Mesenchymal stem cell (in vitro differentiated cells and primary cell): Measurements from ENCODE around the gene CACFD1.

Experiments used
- DNase-seq: peaks from one replicate; pipeline ENCODE4 v3.0.0-alpha.2; 2013
- H2AFZ ChIP-seq: one replicate; pipeline ENCODE4 v1.6.1; 2013; ENCODE audit warnings: low read depth, mild to moderate bottlenecking, control low read depth, inconsistent platforms, low read length, moderate library complexity
- H2AK5ac ChIP-seq: 2 replicates; pipeline ENCODE4 v1.6.1; 2013; ENCODE audit warnings: low read length, moderate library complexity, mild to moderate bottlenecking, inconsistent platforms; ENCODE audit not compliant: severe bottlenecking
- H2BK120ac ChIP-seq: one replicate; pipeline ENCODE4 v1.6.1; 2013; ENCODE audit warnings: low read depth, mild to moderate bottlenecking, inconsistent platforms, low read length, moderate library complexity
- H2BK12ac ChIP-seq, 2 experiments: one replicate each; pipeline ENCODE4 v1.6.1; 2013; ENCODE audit warnings: inconsistent platforms in 2 of 2, low read length in 2 of 2, mild to moderate bottlenecking in 2 of 2, moderate library complexity in 2 of 2, control low read depth in 1 of 2
- H2BK15ac ChIP-seq: one replicate; pipeline ENCODE4 v1.6.1; 2013; ENCODE audit warnings: mild to moderate bottlenecking, low read depth, inconsistent platforms; ENCODE audit not compliant: poor library complexity, severe bottlenecking
- H2BK5ac ChIP-seq: 2 replicates; pipeline ENCODE4 v1.6.1; 2013; ENCODE audit warnings: low read depth, mild to moderate bottlenecking, low read length, control low read depth, inconsistent platforms; ENCODE audit not compliant: poor library complexity, severe bottlenecking
- H3K14ac ChIP-seq, 2 experiments: one replicate each; pipeline ENCODE4 v1.6.1; 2013; ENCODE audit warnings: inconsistent platforms in 2 of 2, low read length in 2 of 2, control low read depth in 1 of 2, mild to moderate bottlenecking in 1 of 2, moderate library complexity in 1 of 2
- H3K18ac ChIP-seq, 2 experiments: one replicate each; pipeline ENCODE4 v1.6.1; 2013; ENCODE audit warnings: inconsistent platforms in 2 of 2, low read length in 2 of 2, control low read depth in 1 of 2, low read depth in 1 of 2, mild to moderate bottlenecking in 1 of 2
- H3K23ac ChIP-seq, 2 experiments: one replicate each; pipeline ENCODE4 v1.6.1; 2013; ENCODE audit warnings: inconsistent platforms in 2 of 2, low read length in 2 of 2, mild to moderate bottlenecking in 2 of 2, moderate library complexity in 2 of 2, control low read depth in 1 of 2
- H3K27ac ChIP-seq: 2 replicates; pipeline ENCODE4 v1.5.1; 2013; ENCODE audit warnings: mild to moderate bottlenecking, moderate library complexity, low read length, control low read depth, inconsistent platforms; ENCODE audit not compliant: poor library complexity, severe bottlenecking
- H3K27me3 ChIP-seq, 2 experiments: 2 replicates each; pipeline versions ENCODE4 v1.6.1 to v1.7.0; 2013; ENCODE audit warnings: low read length in 2 of 2, mild to moderate bottlenecking in 2 of 2, moderate library complexity in 2 of 2, control low read depth in 1 of 2, inconsistent platforms in 1 of 2; ENCODE audit not compliant: control insufficient read depth in 1 of 2, insufficient read depth in 1 of 2
- H3K36me3 ChIP-seq, 2 experiments: 2 replicates each; pipeline versions ENCODE4 v1.6.1 to v1.7.0; 2013; ENCODE audit warnings: low read length in 2 of 2, control low read depth in 1 of 2, inconsistent platforms in 1 of 2, low read depth in 1 of 2, mild to moderate bottlenecking in 1 of 2; ENCODE audit not compliant: insufficient read depth in 2 of 2, control insufficient read depth in 1 of 2
- H3K4ac ChIP-seq, 2 experiments: one replicate each; pipeline ENCODE4 v1.6.1; 2013; ENCODE audit warnings: inconsistent platforms in 2 of 2, low read length in 2 of 2, mild to moderate bottlenecking in 2 of 2, moderate library complexity in 2 of 2, control low read depth in 1 of 2, low read depth in 1 of 2
- H3K4me1 ChIP-seq: 2 replicates; pipeline ENCODE4 v1.6.1; 2013; ENCODE audit warnings: low read depth, low read length, control low read depth; ENCODE audit not compliant: control insufficient read depth, insufficient read depth
- H3K4me2 ChIP-seq: 2 replicates; pipeline ENCODE4 v1.6.1; 2013; ENCODE audit warnings: low read length, mild to moderate bottlenecking, inconsistent platforms; ENCODE audit not compliant: poor library complexity, severe bottlenecking
- H3K4me3 ChIP-seq, 2 experiments: 2 replicates each; pipeline versions ENCODE4 v1.5.1 to v1.7.0; 2013; ENCODE audit warnings: low read length in 2 of 2, mild to moderate bottlenecking in 2 of 2, control low read depth in 1 of 2, low read depth in 1 of 2; ENCODE audit not compliant: insufficient read depth in 1 of 2
- H3K79me1 ChIP-seq: replicated peaks from 2 replicates; pipeline ENCODE4 v1.6.1; 2013; ENCODE audit warnings: mild to moderate bottlenecking, control low read depth, low read length, inconsistent platforms; ENCODE audit not compliant: poor library complexity, severe bottlenecking
- H3K9ac ChIP-seq: 2 replicates; pipeline ENCODE4 v1.7.0; 2013; ENCODE audit warnings: mild to moderate bottlenecking, low read length, moderate library complexity
- H3K9me3 ChIP-seq: 2 replicates; pipeline ENCODE4 v1.7.0; 2013; ENCODE audit warnings: mild to moderate bottlenecking, low read length; ENCODE audit not compliant: control insufficient read depth
- H4K8ac ChIP-seq: one replicate; pipeline ENCODE4 v1.6.1; 2013; ENCODE audit warnings: inconsistent platforms, mild to moderate bottlenecking, low read length, moderate library complexity
- H4K91ac ChIP-seq: one replicate; pipeline ENCODE4 v1.6.1; 2013; ENCODE audit warnings: mild to moderate bottlenecking, low read length, inconsistent platforms
- WGBS: methylation state at CpG from one replicate; pipeline ENCODE4 v1.1.7; 2013; ENCODE audit warnings: mixed read lengths; 5-methylcytosine and 5-hydroxymethylcytosine counted together

The CACFD1 gene

GRCh38 chr9:133478851-133479711 lies 19.3 kb downstream of the CACFD1 start, which contains the start of gene SLC2A6:
SLC2A6 (minus strand) TSS chr9:133479099; CDS start chr9:133479059, 40 bp downstream.
- Histone ChIP-seq H4K8ac (peak within 1 kb of the TSS; percentile 68), H3K4me3 (peak within 1 kb of the TSS; percentile 72 to 84), H2BK5ac (peak within 1 kb of the TSS; percentile 12), H3K4me1 (peaks cover 28% of the 10 kb centered on the region), H3K9ac (peak within 1 kb of the TSS; percentile 86), H3K4ac (peak within 1 kb of the TSS; percentile 0 to 92), H3K27me3 (peaks cover 5% of the 10 kb centered on the region in 2 experiments), H2BK12ac (peak within 1 kb of the TSS in 1 of 2 experiments; percentile 85), H2BK120ac (peak within 1 kb of the TSS; percentile 0), H2AK5ac (peak within 1 kb of the TSS; percentile 1), H3K23ac (peak within 1 kb of the TSS in 1 of 2 experiments; percentile 66), H3K9me3 (no peaks in the 10 kb centered on the region), H3K79me1 (peaks cover 26% of the 10 kb centered on the region), H3K4me2 (peak within 1 kb of the TSS; percentile 74), H2BK15ac (peak within 1 kb of the TSS; percentile 91), H4K91ac (peak within 1 kb of the TSS; percentile 82), H3K18ac (peak within 1 kb of the TSS; percentile 53 to 98), H3K14ac (peak within 1 kb of the TSS in 1 of 2 experiments; percentile 89), H2AFZ (peak within 1 kb of the TSS; percentile 72), H3K36me3 (peaks cover 30% of the 10 kb centered on the region in 2 experiments), H3K27ac (peak within 1 kb of the TSS; percentile 27)
- WGBS, result 2% methylated on average over 82 of the region's 84 CpGs
- peak; percentile 87 for DNase-seq

- no peak overlapping the region for H2BK120ac ChIP-seq
- H3K18ac ChIP-seq, result no peak overlapping the region
- no peak overlapping the region for H2BK5ac ChIP-seq
- H2BK12ac ChIP-seq, result no peak overlapping the region
- H3K27ac ChIP-seq, result no peak overlapping the region
- peaks cover 13% of the 10 kb centered on the region for H3K4me1 ChIP-seq
- H2AFZ ChIP-seq, result no peak overlapping the region
- no peak overlapping the region for H3K4me3 ChIP-seq
- no peak overlapping the region for H3K23ac ChIP-seq
- no peak overlapping the region for H2AK5ac ChIP-seq
- DNase-seq, result no peak
- no peaks in the 10 kb centered on the region for H3K36me3 ChIP-seq
- no peak overlapping the region for H4K91ac ChIP-seq
- no peak overlapping the region for H3K9ac ChIP-seq
- no peak overlapping the region for H3K14ac ChIP-seq
- H3K4ac ChIP-seq, result no peak overlapping the region
- no peaks in the 10 kb centered on the region for H3K79me1 ChIP-seq
- no peak overlapping the region for H3K4me2 ChIP-seq
- no peak overlapping the region for H2BK15ac ChIP-seq
- peaks cover 11 to 12% of the 10 kb centered on the region in 2 experiments for H3K27me3 ChIP-seq
- WGBS, result 90% methylated on average over 9 of the region's 9 CpGs
- no peaks in the 10 kb centered on the region for H3K9me3 ChIP-seq
- no peak overlapping the region for H4K8ac ChIP-seq
These were observed 23.8 kb downstream of the CACFD1 start for GRCh38 chr9:133483611-133484010.

GRCh38 chr9:133484671-133485437 lies 25.1 kb downstream of the CACFD1 start:
- Histone ChIP-seq H2BK15ac (no peak overlapping the region), H3K9me3 (no peaks in the 10 kb centered on the region), H2BK12ac (no peak overlapping the region), H3K4me2 (no peak overlapping the region), H3K9ac (no peak overlapping the region), H3K18ac (no peak overlapping the region), H2BK5ac (no peak overlapping the region), H3K36me3 (no peaks in the 10 kb centered on the region), H2BK120ac (no peak overlapping the region), H4K91ac (peak overlapping the region; percentile 30), H3K27me3 (peaks cover 11 to 17% of the 10 kb centered on the region in 2 experiments), H3K4me1 (peaks cover 19% of the 10 kb centered on the region), H4K8ac (no peak overlapping the region), H3K4me3 (no peak overlapping the region), H3K4ac (no peak overlapping the region), H3K14ac (no peak overlapping the region), H3K79me1 (no peaks in the 10 kb centered on the region), H2AFZ (no peak overlapping the region), H3K27ac (no peak overlapping the region), H3K23ac (no peak overlapping the region), H2AK5ac (no peak overlapping the region)
- 76% methylated on average over 22 of the region's 22 CpGs for WGBS
- DNase-seq, result no peak
